ENCODE measurements around the gene SLC29A1. TPM values are rescaled to one million over a fixed set of nuclear protein-coding genes. Genes with fewer than 3 reads are reported as not detected.

The SLC29A1 gene
- total and polyA plus RNA-seq, 4 donors = 19.1 to 42.7 (median 26.4) TPM

GRCh38 chr6:44255871-44256774 lies 32.7 kb downstream of the SLC29A1 start:
- no peak for DNase-seq
- H3K4me1 ChIP-seq (ENCODE audit: control insufficient read depth in 5 of 5, insufficient read depth in 5 of 5, low read length in 5 of 5) = peaks cover 0 to 19% (median 5%) of the 10 kb centered on the region in 5 donors
- peaks cover 27 to 43% (median 36%) of the 10 kb centered on the region in 4 donors for H3K36me3 ChIP-seq (ENCODE audit: control insufficient read depth in 4 of 4, insufficient read depth in 4 of 4, low read length in 4 of 4)
- no peaks in the 10 kb centered on the region for H3K27me3 ChIP-seq (ENCODE audit: control insufficient read depth in 3 of 3, insufficient read depth in 3 of 3, low read length in 2 of 3)
- H3K9ac ChIP-seq (ENCODE audit: insufficient read depth in 1 of 2, low read length in 2 of 2) = peak overlapping the region in 1 of 2 donors; percentile 1
- WGBS, 2 donors = 26 to 27% methylated on average over 15 of the region's 15 CpGs
- H3K27ac ChIP-seq (ENCODE audit: low read depth in 1 of 2, low read length in 1 of 2) = peak overlapping the region; percentile 89
- TF ChIP-seq, protein P1, sequence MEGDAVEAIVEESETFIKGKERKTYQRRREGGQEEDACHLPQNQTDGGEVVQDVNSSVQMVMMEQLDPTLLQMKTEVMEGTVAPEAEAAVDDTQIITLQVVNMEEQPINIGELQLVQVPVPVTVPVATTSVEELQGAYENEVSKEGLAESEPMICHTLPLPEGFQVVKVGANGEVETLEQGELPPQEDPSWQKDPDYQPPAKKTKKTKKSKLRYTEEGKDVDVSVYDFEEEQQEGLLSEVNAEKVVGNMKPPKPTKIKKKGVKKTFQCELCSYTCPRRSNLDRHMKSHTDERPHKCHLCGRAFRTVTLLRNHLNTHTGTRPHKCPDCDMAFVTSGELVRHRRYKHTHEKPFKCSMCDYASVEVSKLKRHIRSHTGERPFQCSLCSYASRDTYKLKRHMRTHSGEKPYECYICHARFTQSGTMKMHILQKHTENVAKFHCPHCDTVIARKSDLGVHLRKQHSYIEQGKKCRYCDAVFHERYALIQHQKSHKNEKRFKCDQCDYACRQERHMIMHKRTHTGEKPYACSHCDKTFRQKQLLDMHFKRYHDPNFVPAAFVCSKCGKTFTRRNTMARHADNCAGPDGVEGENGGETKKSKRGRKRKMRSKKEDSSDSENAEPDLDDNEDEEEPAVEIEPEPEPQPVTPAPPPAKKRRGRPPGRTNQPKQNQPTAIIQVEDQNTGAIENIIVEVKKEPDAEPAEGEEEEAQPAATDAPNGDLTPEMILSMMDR (IDR thresholded peaks at IDR 0.05; ENCODE audit: control extremely low read depth, extremely low read depth) = no peak
- ATAC-seq (ENCODE audit: insufficient read depth, low FRiP score) = peak; percentile 2
- H3K4me3 ChIP-seq = peak overlapping the region; percentile 83
- no peaks in the 10 kb centered on the region for H3K9me3 ChIP-seq (ENCODE audit: control insufficient read depth in 4 of 4, insufficient read depth in 3 of 4, low read length in 3 of 4)

GRCh38 chr6:44256775-44257024 lies 33.3 kb downstream of the SLC29A1 start:
- Histone ChIP-seq H3K27ac (ENCODE audit: low read depth in 1 of 2, low read length in 1 of 2) (peak overlapping the region; percentile 89), H3K4me1 (ENCODE audit: control insufficient read depth in 5 of 5, insufficient read depth in 5 of 5, low read length in 5 of 5) (peaks cover 0 to 19% (median 5%) of the 10 kb centered on the region in 5 donors), H3K36me3 (ENCODE audit: control insufficient read depth in 4 of 4, insufficient read depth in 4 of 4, low read length in 4 of 4) (peaks cover 22 to 44% (median 35%) of the 10 kb centered on the region in 4 donors), H3K9me3 (ENCODE audit: control insufficient read depth in 4 of 4, insufficient read depth in 3 of 4, low read length in 3 of 4) (no peaks in the 10 kb centered on the region), H3K9ac (ENCODE audit: insufficient read depth in 1 of 2, low read length in 2 of 2) (peak overlapping the region in 1 of 2 donors; percentile 1), H3K4me3 (peak overlapping the region; percentile 83), H3K27me3 (ENCODE audit: control insufficient read depth in 3 of 3, insufficient read depth in 3 of 3, low read length in 2 of 3) (no peaks in the 10 kb centered on the region)
- no peak for DNase-seq
- ATAC-seq (ENCODE audit: insufficient read depth, low FRiP score) = peak; percentile 3
- TF ChIP-seq, protein P1 (IDR thresholded peaks at IDR 0.05; ENCODE audit: control extremely low read depth, extremely low read depth) = no peak
- 1% methylated on average over 10 to 12 of the region's 12 CpGs for WGBS, 2 donors

DNA sequence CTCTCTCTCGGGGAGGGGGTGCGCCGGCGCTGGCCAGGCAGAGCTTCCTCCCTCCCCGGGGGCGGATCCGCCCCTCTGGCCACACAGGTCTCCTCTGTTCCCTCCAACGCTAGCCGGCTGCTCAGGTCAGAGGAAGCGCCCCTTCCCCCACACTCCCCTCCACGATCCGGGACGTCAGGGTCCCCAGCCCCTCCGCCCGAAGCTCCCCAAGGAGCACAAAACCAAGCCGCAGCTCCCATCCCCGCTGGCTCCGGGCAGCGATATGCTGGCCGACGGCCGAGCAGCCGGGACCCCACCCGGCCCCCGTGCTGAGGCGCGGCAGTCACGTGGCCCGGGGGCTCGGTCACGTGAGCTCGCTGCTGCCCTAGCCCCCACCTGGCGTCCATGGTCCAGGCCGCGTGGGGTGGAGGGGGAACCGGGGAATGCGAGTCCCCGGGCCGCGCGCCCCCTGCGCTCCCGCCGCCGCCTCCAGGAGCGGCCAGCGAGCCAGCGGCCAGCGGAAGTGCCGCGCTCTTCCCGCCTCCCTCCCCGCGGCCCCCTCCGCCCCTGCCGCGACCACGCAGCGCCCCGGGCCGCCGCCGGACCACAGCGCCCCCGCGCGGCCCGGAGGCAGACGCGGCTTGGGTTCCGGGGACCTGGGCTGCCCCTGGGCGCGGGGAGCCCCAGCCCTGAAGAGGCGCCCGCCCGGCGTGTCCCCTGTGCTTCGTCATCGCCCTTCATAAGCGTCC lies 33.8 kb downstream of the SLC29A1 start, which contains the start of gene SLC35B2:
SLC35B2 (minus strand) TSS at position 504 of the 728 bp plus-strand sequence; CDS start at position 386, 118 bp downstream.
- ATAC-seq (ENCODE audit: insufficient read depth, low FRiP score) = peak; percentile 75
- H3K9me3 ChIP-seq (ENCODE audit: control insufficient read depth in 4 of 4, insufficient read depth in 3 of 4, low read length in 3 of 4) = no peaks in the 10 kb centered on the region
- peaks cover 0 to 19% (median 5%) of the 10 kb centered on the region in 5 donors for H3K4me1 ChIP-seq (ENCODE audit: control insufficient read depth in 5 of 5, insufficient read depth in 5 of 5, low read length in 5 of 5)
- WGBS, 2 donors = 1% methylated on average over 68 to 80 of the region's 80 CpGs
- H3K27ac ChIP-seq (ENCODE audit: low read depth in 1 of 2, low read length in 1 of 2) = peak within 1 kb of the TSS; percentile 89
- H3K9ac ChIP-seq (ENCODE audit: insufficient read depth in 1 of 2, low read length in 2 of 2) = peak within 1 kb of the TSS; percentile 50 to 52
- peaks cover 18 to 45% (median 32%) of the 10 kb centered on the region in 4 donors for H3K36me3 ChIP-seq (ENCODE audit: control insufficient read depth in 4 of 4, insufficient read depth in 4 of 4, low read length in 4 of 4)
- peak within 1 kb of the TSS; percentile 83 for H3K4me3 ChIP-seq
- peak; percentile 87 to 92 (median 88) for DNase-seq
- no peaks in the 10 kb centered on the region for H3K27me3 ChIP-seq (ENCODE audit: control insufficient read depth in 3 of 3, insufficient read depth in 3 of 3, low read length in 2 of 3)
- TF ChIP-seq, protein P1 (IDR thresholded peaks at IDR 0.05; ENCODE audit: control extremely low read depth, extremely low read depth) = peak; percentile 48

Data from lung (tissue), 12 donors.